HepG2 (cell line): Measurements from ENCODE around the gene COL4A2. TPM values are rescaled to one million over a fixed set of nuclear protein-coding genes. Genes with fewer than 3 reads are reported as not detected.

Experiments used
- ATAC-seq: fragments of 200-7000 bp; cut with Tn5 transposase; 3 replicates; pipeline ENCODE4 v1.9.1; 2020; ENCODE audit warnings: mild to moderate bottlenecking, moderate library complexity
- BruUV-seq: library from RNA; stranded (reverse); fragments of 400-500 nt; replicated peaks from 2 replicates; lab custom pipeline; 2021; lab: Mats Ljungman, UMichigan
- CTCF ChIA-PET: fragments of 300-600 bp; formaldehyde crosslinking; extraction: SDS; loops from one replicate; lab custom pipeline; 2021; ENCODE audit warnings: low total read pairs, inconsistent platforms, low intra/inter-chr PET ratio; lab: Yijun Ruan, JAX
- POLR2A ChIA-PET: fragments of 350-600 bp; sonication (Branson Sonifier 250); formaldehyde crosslinking; loops from one replicate; lab custom pipeline; 2020; ENCODE audit warnings: antibody characterized with exemption, inconsistent platforms; lab: Yijun Ruan, JAX
- DNase-seq: peaks from one replicate; pipeline ENCODE4 v3.0.0-alpha.2; 2015; ENCODE audit warnings: low spot score
- FAIRE-seq: peaks from 3 replicates; lab custom pipeline; 2011; peaks lifted over from hg19 to GRCh38; lab: Jason Lieb, UNC
- H2AFZ ChIP-seq: one replicate; pipeline ENCODE4 v1.6.1; 2011; ENCODE audit warnings: low read length, inconsistent platforms
- H3K27ac ChIP-seq: fragments of 300-600 bp; 3 replicates; pipeline ENCODE4 v1.8.0; 2011; ENCODE audit warnings: mixed run types, mild to moderate bottlenecking, mixed read lengths, low read length, inconsistent platforms; ENCODE audit not compliant: insufficient read depth; ENCODE audit errors: extremely low read length
- H3K27me3 ChIP-seq, 2 experiments: fragments of 200-600 bp in 1 of 2; 2 replicates in 1 of 2; 3 replicates in 1 of 2; pipeline versions ENCODE4 v1.6.0 to v1.8.0; 2011; ENCODE audit warnings: low read length in 2 of 2, mild to moderate bottlenecking in 2 of 2, moderate library complexity in 2 of 2, inconsistent platforms in 1 of 2; ENCODE audit not compliant: insufficient read depth in 2 of 2, control insufficient read depth in 1 of 2
- H3K36me3 ChIP-seq, 2 experiments: fragments of 200-600 bp in 1 of 2; replicated peaks in 1 of 2; 2 replicates in 1 of 2; 3 replicates in 1 of 2; pipeline versions ENCODE4 v1.5.1 to v1.8.0; 2011; ENCODE audit warnings: low read length in 2 of 2, inconsistent platforms in 1 of 2; ENCODE audit not compliant: insufficient read depth in 2 of 2, control insufficient read depth in 1 of 2
- H3K4me1 ChIP-seq: 2 replicates; pipeline ENCODE4 v1.5.1; 2012; ENCODE audit warnings: low read length, inconsistent platforms; ENCODE audit not compliant: insufficient read depth
- H3K4me2 ChIP-seq: 2 replicates; pipeline ENCODE4 v1.6.0; 2011; ENCODE audit warnings: low read depth, low read length, inconsistent platforms
- H3K4me3 ChIP-seq, 3 experiments: fragments of 200-600 bp in 1 of 3; sonication (generic), shearing (Covaris generic) in 1 of 3; replicated peaks in 1 of 3; 2 replicates each; pipeline ENCODE4 v1.5.1; 2011 to 2016; ENCODE audit warnings: low read length in 3 of 3, inconsistent platforms in 2 of 3, low read depth in 2 of 3, mild to moderate bottlenecking in 2 of 3, control low read depth in 1 of 3, mixed read lengths in 1 of 3; ENCODE audit not compliant: insufficient read depth in 1 of 3
- H3K79me2 ChIP-seq: one replicate; pipeline ENCODE4 v1.6.1; 2011; ENCODE audit warnings: low read length, inconsistent platforms; ENCODE audit not compliant: insufficient read depth
- H3K9ac ChIP-seq: 2 replicates; pipeline ENCODE4 v1.6.0; 2011; ENCODE audit warnings: mild to moderate bottlenecking, low read depth, low read length, inconsistent platforms; ENCODE audit not compliant: insufficient read depth
- H3K9me3 ChIP-seq: 2 replicates; pipeline ENCODE4 v1.5.1; 2012; ENCODE audit warnings: mild to moderate bottlenecking, low read length
- H4K20me1 ChIP-seq: 2 replicates; pipeline ENCODE4 v1.6.0; 2011; ENCODE audit warnings: inconsistent platforms, mild to moderate bottlenecking, low read length, moderate library complexity; ENCODE audit not compliant: insufficient read depth
- HNRNPUL1 ChIP-seq: fragments of 200-400 bp; formaldehyde crosslinking; IDR thresholded peaks from 2 replicates; pipeline ENCODE4 v1.6.1; 2017; ENCODE audit warnings: low read depth, mild to moderate bottlenecking, low read length, moderate library complexity
- KLF12 ChIP-seq: sonication (generic); formaldehyde crosslinking; IDR thresholded peaks from 2 replicates; pipeline ENCODE4 v1.4.0; 2020; ENCODE audit warnings: missing genetic modification reagents, borderline replicate concordance
- KLF13 ChIP-seq: sonication (generic); formaldehyde crosslinking; IDR thresholded peaks from 2 replicates; pipeline ENCODE4 v1.4.0; 2020; ENCODE audit warnings: mild to moderate bottlenecking, missing genetic modification reagents
- MTF2 ChIP-seq: sonication (generic); formaldehyde crosslinking; IDR thresholded peaks from 2 replicates; pipeline ENCODE4 v1.5.0; 2020; ENCODE audit warnings: missing genetic modification reagents, borderline replicate concordance
- MXD4 ChIP-seq: IDR thresholded peaks from 2 replicates; pipeline ENCODE4 v1.6.1; 2016; ENCODE audit warnings: mild to moderate bottlenecking, missing biosample characterization, missing genetic modification reagents
- NCOA5 ChIP-seq: sonication (generic); formaldehyde crosslinking; IDR thresholded peaks from 2 replicates; pipeline ENCODE4 v1.4.0; 2020; ENCODE audit warnings: missing genetic modification reagents
- POGZ ChIP-seq: sonication (generic); formaldehyde crosslinking; IDR thresholded peaks from 2 replicates; pipeline ENCODE4 v1.4.0; 2020; ENCODE audit warnings: mild to moderate bottlenecking, missing genetic modification reagents
- RBM22 ChIP-seq: fragments of 200-400 bp; formaldehyde crosslinking; optimal IDR thresholded peaks from 2 replicates; pipeline ENCODE3; 2017; ENCODE audit warnings: mild to moderate bottlenecking, low read length, moderate library complexity
- SIN3B ChIP-seq: fragments of 150-350 bp; IDR thresholded peaks from 2 replicates; pipeline ENCODE4 v1.6.1; 2014; ENCODE audit warnings: low read length
- SP1 ChIP-seq, 2 experiments: fragments of 450-650 bp in 1 of 2; sonication (generic) in 1 of 2; formaldehyde crosslinking in 1 of 2; IDR thresholded peaks; 2 replicates each; pipeline versions ENCODE4 v1.4.0 to v1.6.1; 2016 to 2020; ENCODE audit warnings: missing genetic modification reagents in 1 of 2
- ZFYVE20 ChIP-seq: sonication (generic); formaldehyde crosslinking; IDR thresholded peaks from 2 replicates; pipeline ENCODE4 v1.8.0; 2023; ENCODE audit warnings: low read depth, mild to moderate bottlenecking, moderate library complexity, missing genetic modification reagents, borderline replicate concordance
- ZNF256 ChIP-seq: sonication (generic); formaldehyde crosslinking; conservative IDR thresholded peaks from 2 replicates; pipeline ENCODE4 v1.4.0; 2020; ENCODE audit warnings: missing genetic modification reagents
- WGBS: methylation state at CpG from one replicate; pipeline ENCODE4 v1.1.6; 2017; ENCODE audit warnings: low lambda C conversion rate; 5-methylcytosine and 5-hydroxymethylcytosine counted together
- in situ Hi-C: cut with HindIII; loops from 2 replicates; pipeline ENCODE4 v1.10.0; 2017; ENCODE audit warnings: low pct_unique_long_range_greater_than_20kb; ENCODE audit not compliant: extremely low pct_ligation_motif_present
- intact Hi-C: fragments of 100-400 bp; cut with micrococcal nuclease; formaldehyde crosslinking; loops from one replicate; pipeline ENCODE4 v1.10.0; 2022; ENCODE audit not compliant: unreplicated experiment
- polyA plus RNA-seq, 8 experiments: library from polyadenylated mRNA; depleted of rRNA in 3 of 8; stranded (reverse) in 7 of 8; unstranded in 1 of 8; fragments of >200 nt; fragmentation: Illumina TruSeq in 4 of 8; extraction: Trizol in 4 of 8; gene quantifications; 2 replicates each; pipeline versions ENCODE4 v1.2.1 to v1.2.3, GENCODE V29; 2011 to 2016; ENCODE audit warnings: low read depth in 4 of 8, missing spikeins in 1 of 8, mixed read lengths in 1 of 8; ENCODE audit not compliant: insufficient read depth in 1 of 8
- total RNA-seq, 5 experiments: library from RNA; depleted of rRNA; stranded (reverse); fragments of >200 nt; fragmentation: Illumina TruSeq; extraction: Trizol; gene quantifications; 2 replicates each; pipeline ENCODE4 v1.2.3, GENCODE V29; 2016; ENCODE audit warnings: low read depth in 1 of 5
- TF ChIP-seq, protein P1 (sequence below): sonication (generic); formaldehyde crosslinking; IDR thresholded peaks from 2 replicates; pipeline ENCODE4 v1.5.0; 2020; ENCODE audit warnings: mild to moderate bottlenecking, missing genetic modification reagents, borderline replicate concordance
- TF ChIP-seq, protein P2 (sequence below): sonication (generic); formaldehyde crosslinking; IDR thresholded peaks from 2 replicates; pipeline ENCODE4 v1.4.0; 2020; ENCODE audit warnings: missing genetic modification reagents, mild to moderate bottlenecking, borderline replicate concordance
- TF ChIP-seq, protein P3 (sequence below): sonication (generic); formaldehyde crosslinking; IDR thresholded peaks from 2 replicates; pipeline ENCODE4 v1.4.0; 2020; ENCODE audit warnings: mild to moderate bottlenecking, missing genetic modification reagents
- TF ChIP-seq, protein P4 (sequence below): sonication (generic); formaldehyde crosslinking; IDR thresholded peaks from 2 replicates; pipeline ENCODE4 v1.8.0; 2022; ENCODE audit warnings: mild to moderate bottlenecking, missing genetic modification reagents
- TF ChIP-seq, protein P5 (sequence below): IDR thresholded peaks from 2 replicates; pipeline ENCODE4 v1.6.1; 2016; ENCODE audit warnings: mild to moderate bottlenecking

Gene COL4A2
- total and polyA plus RNA-seq, 2 of the 13 experiments (the other 11 are each of a cell fraction or from before 2014, with no cell fraction given): 0.22 to 1.9 TPM

DNA sequence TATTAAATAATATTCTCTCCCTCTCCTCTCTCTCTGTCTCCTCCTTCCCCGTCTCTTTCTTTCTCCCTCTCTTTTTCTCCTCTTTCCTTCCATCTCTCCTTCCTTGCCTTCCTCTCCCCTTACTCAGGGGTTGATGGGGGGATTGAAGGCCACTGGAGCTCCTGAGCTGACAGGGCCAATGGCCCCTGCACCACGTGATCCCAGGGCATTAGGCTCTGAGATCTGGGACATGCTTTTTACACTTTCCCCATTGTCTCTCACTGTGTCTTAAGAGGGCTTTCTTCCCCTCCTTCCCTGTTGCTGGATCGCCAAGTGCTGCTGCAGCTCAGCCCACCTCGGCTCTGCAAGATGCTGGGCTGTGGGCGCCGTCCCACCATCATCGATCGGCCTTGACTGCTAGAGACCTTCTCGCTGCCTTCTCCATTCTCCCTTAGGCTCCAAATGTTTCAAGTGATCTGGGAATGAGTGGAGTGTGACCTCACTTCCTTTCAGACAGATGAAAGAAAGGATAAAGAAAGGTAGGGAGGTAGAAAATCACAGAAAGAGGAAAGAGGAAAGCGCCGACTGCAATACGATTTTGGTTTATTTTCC is 42.3 kb upstream of the COL4A2 start (continued):
- TF ChIP-seq, protein P1, sequence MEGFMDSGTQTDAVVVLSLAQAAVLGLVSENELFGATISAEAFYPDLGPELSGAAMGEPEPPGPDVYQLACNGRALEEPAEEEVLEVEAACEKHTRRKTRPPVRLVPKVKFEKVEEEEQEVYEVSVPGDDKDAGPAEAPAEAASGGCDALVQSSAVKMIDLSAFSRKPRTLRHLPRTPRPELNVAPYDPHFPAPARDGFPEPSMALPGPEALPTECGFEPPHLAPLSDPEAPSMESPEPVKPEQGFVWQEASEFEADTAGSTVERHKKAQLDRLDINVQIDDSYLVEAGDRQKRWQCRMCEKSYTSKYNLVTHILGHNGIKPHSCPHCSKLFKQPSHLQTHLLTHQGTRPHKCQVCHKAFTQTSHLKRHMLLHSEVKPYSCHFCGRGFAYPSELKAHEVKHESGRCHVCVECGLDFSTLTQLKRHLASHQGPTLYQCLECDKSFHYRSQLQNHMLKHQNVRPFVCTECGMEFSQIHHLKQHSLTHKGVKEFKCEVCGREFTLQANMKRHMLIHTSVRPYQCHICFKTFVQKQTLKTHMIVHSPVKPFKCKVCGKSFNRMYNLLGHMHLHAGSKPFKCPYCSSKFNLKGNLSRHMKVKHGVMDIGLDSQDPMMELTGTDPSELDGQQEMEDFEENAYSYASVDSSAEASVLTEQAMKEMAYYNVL (CRISPR knock-in tag): no peak
- TF ChIP-seq KLF13 (CRISPR knock-in tag): no peak
- TF ChIP-seq KLF12 (CRISPR knock-in tag): no peak
- TF ChIP-seq ZNF256 (CRISPR knock-in tag): no peak
- TF ChIP-seq, protein P2, sequence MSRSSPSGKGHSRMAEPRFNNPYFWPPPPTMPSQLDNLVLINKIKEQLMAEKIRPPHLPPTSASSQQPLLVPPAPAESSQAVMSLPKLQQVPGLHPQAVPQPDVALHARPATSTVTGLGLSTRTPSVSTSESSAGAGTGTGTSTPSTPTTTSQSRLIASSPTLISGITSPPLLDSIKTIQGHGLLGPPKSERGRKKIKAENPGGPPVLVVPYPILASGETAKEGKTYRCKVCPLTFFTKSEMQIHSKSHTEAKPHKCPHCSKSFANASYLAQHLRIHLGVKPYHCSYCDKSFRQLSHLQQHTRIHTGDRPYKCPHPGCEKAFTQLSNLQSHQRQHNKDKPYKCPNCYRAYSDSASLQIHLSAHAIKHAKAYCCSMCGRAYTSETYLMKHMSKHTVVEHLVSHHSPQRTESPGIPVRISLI: no peak
- no peak for TF ChIP-seq MXD4 (CRISPR knock-in tag)
- TF ChIP-seq HNRNPUL1: no peak
- no peak for TF ChIP-seq ZFYVE20 (CRISPR knock-in tag)

DNA sequence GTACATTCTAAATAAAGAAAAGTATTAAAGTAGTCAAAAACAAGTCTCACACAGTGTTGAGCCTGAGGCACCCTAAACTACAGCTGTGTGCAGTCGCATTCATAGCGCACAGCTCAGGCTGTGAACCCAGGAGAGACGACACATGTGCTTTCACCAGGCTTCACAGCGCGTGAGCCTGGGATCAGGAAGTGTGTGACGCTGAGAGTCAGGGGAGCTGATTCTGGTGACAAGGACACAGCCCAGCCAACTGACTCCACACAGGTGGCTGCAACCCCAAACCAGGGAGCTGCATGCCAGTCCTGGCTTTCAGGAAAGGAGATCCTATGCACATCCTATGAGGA is 41.8 kb upstream of the COL4A2 start:
- Histone ChIP-seq H3K4me2 (no peak overlapping the region), H3K27ac (no peak overlapping the region), H3K79me2 (no peaks in the 10 kb centered on the region), H4K20me1 (no peaks in the 10 kb centered on the region), H3K9ac (no peak overlapping the region), H3K36me3 (no peaks in the 10 kb centered on the region), H2AFZ (no peak overlapping the region), H3K4me3 (no peak overlapping the region), H3K27me3 (peaks cover 1 to 20% of the 10 kb centered on the region in 2 experiments; a peak in 2 of 5 replicates), H3K9me3 (no peaks in the 10 kb centered on the region), H3K4me1 (peaks cover 13% of the 10 kb centered on the region)
- in situ Hi-C loops: no loop called here
- no peak for DNase-seq
- ChIA-PET POLR2A (no interaction called here), CTCF (no interaction called here)
- 86% methylated on average over 2 of the region's 6 CpGs for WGBS
- intact Hi-C loops: no loop called here
- ATAC-seq: no peak
- no peak for FAIRE-seq
- BruUV-seq: no TSS peak
- TF ChIP-seq, protein P3, sequence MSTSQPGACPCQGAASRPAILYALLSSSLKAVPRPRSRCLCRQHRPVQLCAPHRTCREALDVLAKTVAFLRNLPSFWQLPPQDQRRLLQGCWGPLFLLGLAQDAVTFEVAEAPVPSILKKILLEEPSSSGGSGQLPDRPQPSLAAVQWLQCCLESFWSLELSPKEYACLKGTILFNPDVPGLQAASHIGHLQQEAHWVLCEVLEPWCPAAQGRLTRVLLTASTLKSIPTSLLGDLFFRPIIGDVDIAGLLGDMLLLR: no peak
- TF ChIP-seq, protein P4, sequence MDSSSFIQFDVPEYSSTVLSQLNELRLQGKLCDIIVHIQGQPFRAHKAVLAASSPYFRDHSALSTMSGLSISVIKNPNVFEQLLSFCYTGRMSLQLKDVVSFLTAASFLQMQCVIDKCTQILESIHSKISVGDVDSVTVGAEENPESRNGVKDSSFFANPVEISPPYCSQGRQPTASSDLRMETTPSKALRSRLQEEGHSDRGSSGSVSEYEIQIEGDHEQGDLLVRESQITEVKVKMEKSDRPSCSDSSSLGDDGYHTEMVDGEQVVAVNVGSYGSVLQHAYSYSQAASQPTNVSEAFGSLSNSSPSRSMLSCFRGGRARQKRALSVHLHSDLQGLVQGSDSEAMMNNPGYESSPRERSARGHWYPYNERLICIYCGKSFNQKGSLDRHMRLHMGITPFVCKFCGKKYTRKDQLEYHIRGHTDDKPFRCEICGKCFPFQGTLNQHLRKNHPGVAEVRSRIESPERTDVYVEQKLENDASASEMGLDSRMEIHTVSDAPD (CRISPR knock-in tag): no peak
- TF ChIP-seq POGZ (CRISPR knock-in tag) (no peak), SIN3B (no peak), MTF2 (CRISPR knock-in tag) (no peak), NCOA5 (CRISPR knock-in tag) (no peak), SP1 (IDR thresholded peaks at IDR 0.05) (no peak), SP1 (CRISPR knock-in tag; IDR thresholded peaks at IDR 0.05) (no peak), RBM22 (no peak), ZFYVE20 (CRISPR knock-in tag) (no peak)
- TF ChIP-seq, protein P5, sequence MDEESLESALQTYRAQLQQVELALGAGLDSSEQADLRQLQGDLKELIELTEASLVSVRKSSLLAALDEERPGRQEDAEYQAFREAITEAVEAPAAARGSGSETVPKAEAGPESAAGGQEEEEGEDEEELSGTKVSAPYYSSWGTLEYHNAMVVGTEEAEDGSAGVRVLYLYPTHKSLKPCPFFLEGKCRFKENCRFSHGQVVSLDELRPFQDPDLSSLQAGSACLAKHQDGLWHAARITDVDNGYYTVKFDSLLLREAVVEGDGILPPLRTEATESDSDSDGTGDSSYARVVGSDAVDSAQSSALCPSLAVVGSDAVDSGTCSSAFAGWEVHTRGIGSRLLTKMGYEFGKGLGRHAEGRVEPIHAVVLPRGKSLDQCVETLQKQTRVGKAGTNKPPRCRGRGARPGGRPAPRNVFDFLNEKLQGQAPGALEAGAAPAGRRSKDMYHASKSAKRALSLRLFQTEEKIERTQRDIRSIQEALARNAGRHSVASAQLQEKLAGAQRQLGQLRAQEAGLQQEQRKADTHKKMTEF (CRISPR knock-in tag): no peak
